Activated T-helper 1 cell treated with anti-CD3 and anti-CD28 coated beads, Interleukin-12 subunit alpha, Interleukin-12 subunit beta, Interleukin-2, Interleukin-4 antibody, amounts not matched to agents 30 ng/mL and 10 ng/mL and 1 ng/mL, durations not matched to agents 14 hours and 24 hours and 36 hours (primary cell): ENCODE data around the gene HDAC4. TPM values are rescaled to one million over a fixed set of nuclear protein-coding genes. Genes with fewer than 3 reads are reported as not detected.
A peak's percentile ranks its signal among the peaks of the same experiment; 100 is the strongest.
"Not testable (repeated sequence)": the region's sequence is repeated elsewhere in the genome, so short reads cannot be mapped to it uniquely, and the experiment has no call there.

ENCODE experiments used
- DNase-seq: peaks from one replicate; pipeline ENCODE4 v3.0.0; 2021; ENCODE audit warnings: low spot score
- H3K27ac Mint-ChIP-seq: one replicate; pipeline ENCODE4 v1.8.0; 2021; ENCODE audit warnings: mild to moderate bottlenecking, mixed read lengths
- H3K27me3 Mint-ChIP-seq: one replicate; pipeline ENCODE4 v1.8.0; 2022; ENCODE audit warnings: mild to moderate bottlenecking, moderate library complexity, mixed read lengths; ENCODE audit not compliant: insufficient read depth
- H3K36me3 Mint-ChIP-seq: one replicate; pipeline ENCODE4 v1.8.0; 2021; ENCODE audit warnings: low read depth, mixed read lengths
- H3K4me1 Mint-ChIP-seq: one replicate; pipeline ENCODE4 v1.8.0; 2021; ENCODE audit warnings: low read depth, mixed read lengths
- H3K4me3 Mint-ChIP-seq: one replicate; pipeline ENCODE4 v1.8.0; 2021; ENCODE audit warnings: mild to moderate bottlenecking, moderate library complexity, mixed read lengths
- H3K9me3 Mint-ChIP-seq: one replicate; pipeline ENCODE4 v1.8.0; 2021; ENCODE audit warnings: mixed read lengths
- intact Hi-C: fragments of 100-400 bp; cut with micrococcal nuclease; formaldehyde crosslinking; loops from one replicate; pipeline ENCODE4 v1.15.1; 2024
- total RNA-seq: library from RNA; stranded (reverse); gene quantifications from 2 replicates; pipeline ENCODE4 v1.2.3, GENCODE V29; 2022

HDAC4 gene
- total RNA-seq, 1 donor from 2014 or later: 41.3 TPM

GRCh38 chr2:239038773-239039478 is 361.9 kb downstream of the HDAC4 start:
- no peak overlapping the region for H3K27ac Mint-ChIP-seq
- intact Hi-C loops: loop anchor here (5.0 to 10.0 kb wide), 2 partner anchors 226 to 608 kb away; no protein-coding TSS in a partner anchor
- H3K9me3 Mint-ChIP-seq: no peaks in the 10 kb centered on the region
- DNase-seq: no peak
- no peak overlapping the region for H3K4me3 Mint-ChIP-seq
- H3K27me3 Mint-ChIP-seq: peaks cover 6% of the 10 kb centered on the region
- H3K36me3 Mint-ChIP-seq: no peaks in the 10 kb centered on the region
- H3K4me1 Mint-ChIP-seq: no peaks in the 10 kb centered on the region

DNA sequence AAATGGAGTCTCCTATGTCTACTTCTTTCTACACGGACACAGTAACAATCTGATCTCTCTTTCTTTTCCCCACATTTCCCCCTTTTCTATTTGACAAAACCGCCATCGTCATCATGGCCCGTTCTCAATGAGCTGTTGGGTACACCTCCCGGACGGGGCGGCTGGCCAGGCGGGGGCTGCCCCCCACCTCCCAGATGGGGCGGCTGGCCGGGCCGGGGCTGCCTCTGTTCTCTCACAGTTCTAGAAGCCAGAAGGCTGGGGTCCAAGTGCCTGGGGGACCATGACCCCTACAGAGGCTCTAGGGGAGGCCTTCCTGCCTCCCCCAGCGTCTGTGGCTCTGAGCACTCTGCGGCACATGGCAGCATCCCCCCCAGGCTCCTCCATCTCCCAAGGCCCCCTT is 362.5 kb downstream of the HDAC4 start:
- DNase-seq, H3K9me3 Mint-ChIP-seq, H3K27me3 Mint-ChIP-seq, H3K36me3 Mint-ChIP-seq, H3K27ac Mint-ChIP-seq, H3K4me3 Mint-ChIP-seq, H3K4me1 Mint-ChIP-seq: not testable (repeated sequence)
- intact Hi-C loops: loop anchor here (5.0 to 10.0 kb wide), 2 partner anchors 227 to 609 kb away; no protein-coding TSS in a partner anchor

DNA sequence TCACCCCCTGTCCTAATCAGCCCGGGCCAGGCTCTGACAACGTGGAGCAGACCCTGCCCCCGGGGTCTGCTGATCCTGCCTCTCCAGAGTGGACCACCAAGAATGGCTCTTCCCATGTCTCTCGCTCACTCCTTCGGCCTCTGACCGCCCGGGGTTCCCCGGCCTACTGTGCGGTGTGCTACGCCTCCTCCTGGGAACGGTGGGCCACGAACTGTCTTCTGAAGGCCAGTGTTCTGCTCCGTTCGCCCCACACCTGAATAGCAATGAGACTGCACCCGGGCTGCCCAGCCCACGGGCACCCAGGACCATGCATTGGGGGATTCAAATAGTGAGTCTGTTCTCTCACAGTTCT is 363.3 kb downstream of the HDAC4 start:
- no peaks in the 10 kb centered on the region for H3K36me3 Mint-ChIP-seq
- peaks cover 13% of the 10 kb centered on the region for H3K27me3 Mint-ChIP-seq
- H3K4me3 Mint-ChIP-seq: no peak overlapping the region
- H3K27ac Mint-ChIP-seq: no peak overlapping the region
- intact Hi-C loops: loop anchor here (5.0 to 10.0 kb wide), 2 partner anchors 227 to 610 kb away; no protein-coding TSS in a partner anchor
- H3K9me3 Mint-ChIP-seq: no peaks in the 10 kb centered on the region
- no peak for DNase-seq
- no peaks in the 10 kb centered on the region for H3K4me1 Mint-ChIP-seq

GRCh38 chr2:239036819-239037558 is 363.8 kb downstream of the HDAC4 start:
- Mint-ChIP-seq H3K27me3 (peaks cover 17% of the 10 kb centered on the region), H3K36me3 (no peaks in the 10 kb centered on the region), H3K27ac (no peak overlapping the region), H3K4me1 (no peaks in the 10 kb centered on the region), H3K9me3 (no peaks in the 10 kb centered on the region), H3K4me3 (no peak overlapping the region)
- DNase-seq: no peak
- intact Hi-C loops: loop anchor here (5.0 to 10.0 kb wide), 2 partner anchors 228 to 610 kb away; no protein-coding TSS in a partner anchor

- Mint-ChIP-seq H3K4me3 (no peak overlapping the region), H3K27me3 (peaks cover 17% of the 10 kb centered on the region), H3K27ac (no peak overlapping the region), H3K9me3 (no peaks in the 10 kb centered on the region), H3K36me3 (no peaks in the 10 kb centered on the region), H3K4me1 (no peaks in the 10 kb centered on the region)
- DNase-seq: no peak
- intact Hi-C loops: loop anchor here (1.0 to 10.0 kb wide), 4 partner anchors 229 to 1108 kb away; partner anchors contain the start of gene HDAC4
Measured at GRCh38 chr2:239035997-239036731, 364.7 kb downstream of the HDAC4 start.

- H3K36me3 Mint-ChIP-seq: no peaks in the 10 kb centered on the region
- H3K4me1 Mint-ChIP-seq: no peaks in the 10 kb centered on the region
- DNase-seq: peak; percentile 40
- H3K9me3 Mint-ChIP-seq: no peaks in the 10 kb centered on the region
- H3K4me3 Mint-ChIP-seq: no peak overlapping the region
- peaks cover 21% of the 10 kb centered on the region for H3K27me3 Mint-ChIP-seq
- intact Hi-C loops: loop anchor here (1.0 to 10.0 kb wide), 4 partner anchors 229 to 1109 kb away; partner anchors contain the start of gene HDAC4
- no peak overlapping the region for H3K27ac Mint-ChIP-seq
Measured at GRCh38 chr2:239035361-239035814, 365.4 kb downstream of the HDAC4 start.

DNA sequence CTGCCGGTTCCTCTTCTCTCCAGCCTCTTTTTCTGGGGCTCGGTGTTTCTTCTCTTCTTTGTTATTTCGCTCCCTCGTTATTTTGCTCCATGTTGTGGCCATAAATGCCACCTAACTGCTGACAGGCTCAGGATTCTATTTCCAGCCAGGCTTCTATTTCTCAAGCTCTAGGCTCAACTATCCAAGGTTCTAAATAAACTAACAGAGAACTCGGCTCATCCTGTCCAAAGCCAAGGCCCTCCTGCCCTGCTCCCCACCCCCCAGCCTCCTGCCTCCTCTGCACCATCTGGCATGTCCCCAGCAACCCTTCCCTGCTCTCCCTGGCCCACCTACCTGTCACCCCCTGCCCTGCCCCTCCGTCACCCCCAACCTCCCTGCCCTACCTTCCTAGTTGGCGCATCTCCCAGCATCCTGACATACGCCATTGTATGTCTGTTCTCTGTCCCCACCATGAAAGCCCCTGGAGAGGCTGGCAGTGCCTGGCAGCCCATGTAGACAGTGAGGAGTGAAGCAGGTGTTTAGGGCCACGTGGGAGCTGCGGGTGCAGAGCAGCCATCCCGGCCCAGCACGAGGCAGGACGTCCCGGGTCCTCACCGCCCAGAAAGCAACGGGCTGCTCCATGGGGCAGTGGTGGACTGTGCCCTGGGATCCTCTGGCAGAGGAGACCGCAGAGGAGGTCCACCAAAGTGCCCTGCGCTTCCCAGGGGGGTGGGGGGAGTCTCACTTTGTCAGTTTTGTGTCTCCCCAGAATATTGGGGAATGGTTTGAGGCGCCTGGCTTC is 366.1 kb downstream of the HDAC4 start:
- DNase-seq: no peak
- no peak overlapping the region for H3K27ac Mint-ChIP-seq
- H3K27me3 Mint-ChIP-seq: peaks cover 21% of the 10 kb centered on the region
- no peak overlapping the region for H3K4me3 Mint-ChIP-seq
- intact Hi-C loops: loop anchor here (1.0 to 10.0 kb wide), 4 partner anchors 230 to 1110 kb away; partner anchors contain the start of gene HDAC4
- no peaks in the 10 kb centered on the region for H3K36me3 Mint-ChIP-seq
- H3K4me1 Mint-ChIP-seq: no peaks in the 10 kb centered on the region
- no peaks in the 10 kb centered on the region for H3K9me3 Mint-ChIP-seq

DNA sequence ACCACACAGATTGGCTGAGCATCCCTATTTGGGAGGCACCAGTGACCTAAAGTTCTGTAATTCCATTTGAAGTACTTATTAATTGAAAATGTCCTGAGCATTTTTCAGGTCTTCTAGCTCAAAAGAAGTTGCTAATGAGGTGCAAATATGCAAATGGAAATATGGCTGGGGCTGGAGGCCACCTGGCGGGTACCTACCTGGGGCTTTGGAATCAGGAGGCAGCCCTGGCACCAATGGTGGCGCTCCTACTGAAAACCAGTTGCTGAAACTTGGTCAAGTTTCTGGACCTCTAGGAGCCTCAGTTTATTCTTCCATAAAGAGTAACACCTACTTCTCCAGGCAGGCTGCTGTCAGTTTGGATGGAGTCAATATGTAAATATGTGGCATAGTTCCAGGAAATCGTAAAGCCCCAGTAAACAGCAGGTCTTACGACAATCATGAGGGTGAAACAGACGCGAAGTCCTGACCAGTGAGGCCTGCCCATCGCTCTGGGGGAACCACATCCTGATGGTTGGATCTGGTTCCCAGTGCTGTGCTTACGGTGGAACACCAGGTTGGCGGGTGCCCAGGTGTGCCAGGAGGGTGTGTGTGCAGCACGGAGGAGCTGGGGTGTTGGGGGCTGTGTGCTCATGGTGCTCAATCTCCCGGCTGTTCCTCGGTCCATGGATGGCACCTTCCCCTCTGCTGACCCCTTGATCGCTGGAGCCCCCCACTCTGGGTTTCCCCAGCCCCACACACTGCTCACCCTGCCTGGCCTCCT is 366.8 kb downstream of the HDAC4 start:
- intact Hi-C loops: loop anchor here (10.0 kb wide), 1 partner anchor 231 kb away; no protein-coding TSS in a partner anchor
- Mint-ChIP-seq H3K9me3 (no peaks in the 10 kb centered on the region), H3K36me3 (no peaks in the 10 kb centered on the region)

DNA sequence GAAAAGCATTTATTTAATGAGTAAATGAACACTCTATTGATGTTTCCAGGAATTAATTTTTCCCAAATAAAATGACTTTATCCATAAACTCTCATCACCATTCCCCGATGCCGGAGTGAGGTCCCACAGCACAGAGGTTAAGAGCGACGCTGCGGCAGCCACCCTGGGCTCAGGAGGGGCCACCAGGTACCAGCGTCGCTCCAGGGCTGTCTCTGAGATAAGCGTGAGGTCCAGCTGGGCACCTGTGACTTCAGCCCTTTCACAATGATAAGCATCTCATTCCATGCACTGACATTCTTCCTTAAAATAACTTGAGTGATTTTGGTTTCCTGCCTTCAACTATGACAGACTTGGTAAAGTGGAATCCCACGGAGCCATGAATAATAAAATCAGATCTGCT is 370.9 kb downstream of the HDAC4 start:
- Mint-ChIP-seq H3K27ac (no peak overlapping the region), H3K9me3 (no peaks in the 10 kb centered on the region), H3K36me3 (no peaks in the 10 kb centered on the region), H3K4me3 (no peak overlapping the region), H3K4me1 (no peaks in the 10 kb centered on the region), H3K27me3 (peaks cover 17% of the 10 kb centered on the region)
- DNase-seq: no peak
- intact Hi-C loops: loop anchor here (10.0 kb wide), 1 partner anchor 235 kb away; no protein-coding TSS in a partner anchor

More for the DNA sequence above, 366.8 kb downstream of the HDAC4 start:
- Mint-ChIP-seq H3K4me3 (no peak overlapping the region), H3K4me1 (no peaks in the 10 kb centered on the region), H3K27ac (no peak overlapping the region), H3K27me3 (peaks cover 20% of the 10 kb centered on the region)
- DNase-seq: no peak

- H3K27ac Mint-ChIP-seq: no peak overlapping the region
- H3K36me3 Mint-ChIP-seq: no peaks in the 10 kb centered on the region
- intact Hi-C loops: no loop called here
- DNase-seq: no peak
- no peaks in the 10 kb centered on the region for H3K4me1 Mint-ChIP-seq
- H3K27me3 Mint-ChIP-seq: peaks cover 14% of the 10 kb centered on the region
- H3K4me3 Mint-ChIP-seq: no peak overlapping the region
- H3K9me3 Mint-ChIP-seq: no peaks in the 10 kb centered on the region
Measured at GRCh38 chr2:239028253-239028619, 372.6 kb downstream of the HDAC4 start.

DNA sequence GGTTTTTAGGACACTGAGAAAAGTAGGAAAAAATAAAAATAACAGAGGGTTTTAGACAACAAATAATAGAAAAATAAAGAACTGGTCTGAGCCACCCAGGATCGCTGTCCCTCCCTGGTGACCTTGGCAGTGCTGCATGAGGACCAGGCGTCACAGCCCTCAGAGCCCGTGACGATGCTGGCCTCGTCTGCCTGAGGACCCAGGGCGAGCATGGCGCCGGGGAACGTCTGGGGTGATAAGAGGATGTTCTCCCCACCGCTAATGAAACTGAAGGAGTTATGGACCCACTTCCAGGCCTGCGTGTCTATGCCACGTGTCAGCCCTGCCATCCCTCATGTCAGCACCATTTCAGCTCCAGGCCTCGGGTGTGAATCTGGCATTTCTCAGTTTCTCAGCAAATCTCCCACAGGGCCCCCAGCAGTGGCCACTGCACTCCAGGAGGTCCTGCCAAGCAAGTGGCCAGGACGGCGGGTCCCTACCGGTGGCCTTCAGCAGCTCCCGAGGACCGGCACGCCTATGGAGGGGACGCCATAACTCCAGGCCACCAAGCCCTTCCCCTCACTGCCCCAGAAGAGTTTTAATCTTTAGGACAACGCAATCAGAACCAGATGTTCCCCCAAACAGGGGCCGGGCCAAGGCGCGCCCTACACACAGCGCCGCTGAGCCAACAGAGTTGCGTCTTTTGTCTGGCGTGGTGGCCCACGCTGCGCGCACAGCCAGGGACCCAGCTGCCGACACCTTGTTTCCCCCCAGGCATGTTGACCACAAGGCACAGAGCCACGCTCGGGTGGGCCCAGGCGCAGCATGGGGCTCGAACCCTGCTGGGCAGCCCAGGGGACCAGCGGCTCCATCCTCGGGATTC is 373.2 kb downstream of the HDAC4 start:
- peaks cover 10% of the 10 kb centered on the region for H3K27me3 Mint-ChIP-seq
- no peak overlapping the region for H3K27ac Mint-ChIP-seq
- intact Hi-C loops: no loop called here
- H3K4me3 Mint-ChIP-seq: no peak overlapping the region
- no peak for DNase-seq
- no peaks in the 10 kb centered on the region for H3K9me3 Mint-ChIP-seq
- H3K4me1 Mint-ChIP-seq: no peaks in the 10 kb centered on the region
- H3K36me3 Mint-ChIP-seq: no peaks in the 10 kb centered on the region
